Mesenchymal stem cell (in vitro differentiated cells and primary cell): Measurements from ENCODE around the gene PKD1L1.

Experiments
- DNase-seq: peaks from one replicate; pipeline ENCODE4 v3.0.0-alpha.2; 2013
- H2AFZ ChIP-seq: one replicate; pipeline ENCODE4 v1.6.1; 2013; ENCODE audit warnings: low read depth, mild to moderate bottlenecking, control low read depth, inconsistent platforms, low read length, moderate library complexity
- H2AK5ac ChIP-seq: 2 replicates; pipeline ENCODE4 v1.6.1; 2013; ENCODE audit warnings: low read length, moderate library complexity, mild to moderate bottlenecking, inconsistent platforms; ENCODE audit not compliant: severe bottlenecking
- H2BK120ac ChIP-seq: one replicate; pipeline ENCODE4 v1.6.1; 2013; ENCODE audit warnings: low read depth, mild to moderate bottlenecking, inconsistent platforms, low read length, moderate library complexity
- H2BK12ac ChIP-seq, 2 experiments: one replicate each; pipeline ENCODE4 v1.6.1; 2013; ENCODE audit warnings: inconsistent platforms in 2 of 2, low read length in 2 of 2, mild to moderate bottlenecking in 2 of 2, moderate library complexity in 2 of 2, control low read depth in 1 of 2
- H2BK15ac ChIP-seq: one replicate; pipeline ENCODE4 v1.6.1; 2013; ENCODE audit warnings: mild to moderate bottlenecking, low read depth, inconsistent platforms; ENCODE audit not compliant: poor library complexity, severe bottlenecking
- H2BK5ac ChIP-seq: 2 replicates; pipeline ENCODE4 v1.6.1; 2013; ENCODE audit warnings: low read depth, mild to moderate bottlenecking, low read length, control low read depth, inconsistent platforms; ENCODE audit not compliant: poor library complexity, severe bottlenecking
- H3K14ac ChIP-seq, 2 experiments: one replicate each; pipeline ENCODE4 v1.6.1; 2013; ENCODE audit warnings: inconsistent platforms in 2 of 2, low read length in 2 of 2, control low read depth in 1 of 2, mild to moderate bottlenecking in 1 of 2, moderate library complexity in 1 of 2
- H3K18ac ChIP-seq, 2 experiments: one replicate each; pipeline ENCODE4 v1.6.1; 2013; ENCODE audit warnings: inconsistent platforms in 2 of 2, low read length in 2 of 2, control low read depth in 1 of 2, low read depth in 1 of 2, mild to moderate bottlenecking in 1 of 2
- H3K23ac ChIP-seq, 2 experiments: one replicate each; pipeline ENCODE4 v1.6.1; 2013; ENCODE audit warnings: inconsistent platforms in 2 of 2, low read length in 2 of 2, mild to moderate bottlenecking in 2 of 2, moderate library complexity in 2 of 2, control low read depth in 1 of 2
- H3K27ac ChIP-seq: 2 replicates; pipeline ENCODE4 v1.5.1; 2013; ENCODE audit warnings: mild to moderate bottlenecking, moderate library complexity, low read length, control low read depth, inconsistent platforms; ENCODE audit not compliant: poor library complexity, severe bottlenecking
- H3K27me3 ChIP-seq, 2 experiments: 2 replicates each; pipeline versions ENCODE4 v1.6.1 to v1.7.0; 2013; ENCODE audit warnings: low read length in 2 of 2, mild to moderate bottlenecking in 2 of 2, moderate library complexity in 2 of 2, control low read depth in 1 of 2, inconsistent platforms in 1 of 2; ENCODE audit not compliant: control insufficient read depth in 1 of 2, insufficient read depth in 1 of 2
- H3K36me3 ChIP-seq, 2 experiments: 2 replicates each; pipeline versions ENCODE4 v1.6.1 to v1.7.0; 2013; ENCODE audit warnings: low read length in 2 of 2, control low read depth in 1 of 2, inconsistent platforms in 1 of 2, low read depth in 1 of 2, mild to moderate bottlenecking in 1 of 2; ENCODE audit not compliant: insufficient read depth in 2 of 2, control insufficient read depth in 1 of 2
- H3K4ac ChIP-seq, 2 experiments: one replicate each; pipeline ENCODE4 v1.6.1; 2013; ENCODE audit warnings: inconsistent platforms in 2 of 2, low read length in 2 of 2, mild to moderate bottlenecking in 2 of 2, moderate library complexity in 2 of 2, control low read depth in 1 of 2, low read depth in 1 of 2
- H3K4me1 ChIP-seq: 2 replicates; pipeline ENCODE4 v1.6.1; 2013; ENCODE audit warnings: low read depth, low read length, control low read depth; ENCODE audit not compliant: control insufficient read depth, insufficient read depth
- H3K4me2 ChIP-seq: 2 replicates; pipeline ENCODE4 v1.6.1; 2013; ENCODE audit warnings: low read length, mild to moderate bottlenecking, inconsistent platforms; ENCODE audit not compliant: poor library complexity, severe bottlenecking
- H3K4me3 ChIP-seq, 2 experiments: 2 replicates each; pipeline versions ENCODE4 v1.5.1 to v1.7.0; 2013; ENCODE audit warnings: low read length in 2 of 2, mild to moderate bottlenecking in 2 of 2, control low read depth in 1 of 2, low read depth in 1 of 2; ENCODE audit not compliant: insufficient read depth in 1 of 2
- H3K79me1 ChIP-seq: replicated peaks from 2 replicates; pipeline ENCODE4 v1.6.1; 2013; ENCODE audit warnings: mild to moderate bottlenecking, control low read depth, low read length, inconsistent platforms; ENCODE audit not compliant: poor library complexity, severe bottlenecking
- H3K9ac ChIP-seq: 2 replicates; pipeline ENCODE4 v1.7.0; 2013; ENCODE audit warnings: mild to moderate bottlenecking, low read length, moderate library complexity
- H3K9me3 ChIP-seq: 2 replicates; pipeline ENCODE4 v1.7.0; 2013; ENCODE audit warnings: mild to moderate bottlenecking, low read length; ENCODE audit not compliant: control insufficient read depth
- H4K8ac ChIP-seq: one replicate; pipeline ENCODE4 v1.6.1; 2013; ENCODE audit warnings: inconsistent platforms, mild to moderate bottlenecking, low read length, moderate library complexity
- H4K91ac ChIP-seq: one replicate; pipeline ENCODE4 v1.6.1; 2013; ENCODE audit warnings: mild to moderate bottlenecking, low read length, inconsistent platforms
- WGBS: methylation state at CpG from one replicate; pipeline ENCODE4 v1.1.7; 2013; ENCODE audit warnings: mixed read lengths; 5-methylcytosine and 5-hydroxymethylcytosine counted together

PKD1L1 gene

DNA sequence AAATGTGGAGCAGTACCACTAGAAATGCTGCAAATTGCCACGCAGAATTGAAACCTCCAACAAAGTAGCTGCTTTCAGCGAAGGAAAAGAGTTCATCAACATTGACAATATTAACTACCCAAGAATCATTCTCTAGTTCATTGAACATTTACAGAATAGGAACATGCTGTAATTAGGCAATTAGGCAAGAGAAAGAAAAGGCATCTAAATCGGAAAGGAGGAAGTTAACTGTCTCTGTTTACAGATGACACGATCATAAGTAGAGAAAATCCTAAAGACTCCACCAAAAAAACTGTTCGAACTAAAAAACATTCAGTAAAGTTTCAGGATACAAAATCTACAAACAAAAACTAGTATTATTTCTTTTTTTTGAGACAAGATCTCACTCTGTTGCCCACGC, 8.9 kb upstream of the PKD1L1 start:
- no peak overlapping the region for H3K14ac ChIP-seq
- H3K4ac ChIP-seq: no peak overlapping the region
- H2BK5ac ChIP-seq: no peak overlapping the region
- 86% methylated on average over 6 of the region's 6 CpGs for WGBS
- H3K4me2 ChIP-seq: no peak overlapping the region
- DNase-seq: no peak
- H2BK15ac ChIP-seq: no peak overlapping the region
- no peak overlapping the region for H3K18ac ChIP-seq
- no peak overlapping the region for H3K27ac ChIP-seq
- no peak overlapping the region for H2BK12ac ChIP-seq
- peaks cover 7% of the 10 kb centered on the region for H3K4me1 ChIP-seq
- no peaks in the 10 kb centered on the region for H3K27me3 ChIP-seq
- H4K91ac ChIP-seq: no peak overlapping the region
- H2AK5ac ChIP-seq: no peak overlapping the region
- no peak overlapping the region for H3K23ac ChIP-seq
- no peak overlapping the region for H3K4me3 ChIP-seq
- no peaks in the 10 kb centered on the region for H3K9me3 ChIP-seq
- no peak overlapping the region for H3K9ac ChIP-seq
- peaks cover 11 to 56% of the 10 kb centered on the region in 2 experiments for H3K36me3 ChIP-seq
- H3K79me1 ChIP-seq: peaks cover 11% of the 10 kb centered on the region
- no peak overlapping the region for H2AFZ ChIP-seq
- H4K8ac ChIP-seq: no peak overlapping the region
- no peak overlapping the region for H2BK120ac ChIP-seq

- Histone ChIP-seq H2BK5ac (no peak overlapping the region), H3K18ac (no peak overlapping the region), H3K4me2 (no peak overlapping the region), H3K14ac (no peak overlapping the region), H3K9ac (no peak overlapping the region), H2BK120ac (no peak overlapping the region), H3K36me3 (peaks cover 4 to 46% of the 10 kb centered on the region in 2 experiments), H3K27ac (no peak overlapping the region), H3K4me3 (no peak overlapping the region), H3K79me1 (peaks cover 9% of the 10 kb centered on the region), H2AFZ (no peak overlapping the region), H2BK15ac (no peak overlapping the region), H3K9me3 (no peaks in the 10 kb centered on the region), H3K4ac (no peak overlapping the region), H3K27me3 (no peaks in the 10 kb centered on the region), H2BK12ac (no peak overlapping the region), H3K4me1 (peaks cover 6% of the 10 kb centered on the region), H4K8ac (peak overlapping the region; percentile 20), H2AK5ac (peak overlapping the region; percentile 10), H4K91ac (no peak overlapping the region), H3K23ac (no peak overlapping the region)
- WGBS: 97% methylated on average over 6 of the region's 6 CpGs
- DNase-seq: no peak
These were observed 8.0 kb upstream of the PKD1L1 start for GRCh38 chr7:47956220-47956619.

GRCh38 chr7:47954231-47954911, 6.1 kb upstream of the PKD1L1 start:
- Histone ChIP-seq H2BK5ac (no peak overlapping the region), H4K91ac (no peak overlapping the region)
- 68% methylated on average over 4 of the region's 4 CpGs for WGBS

DNA sequence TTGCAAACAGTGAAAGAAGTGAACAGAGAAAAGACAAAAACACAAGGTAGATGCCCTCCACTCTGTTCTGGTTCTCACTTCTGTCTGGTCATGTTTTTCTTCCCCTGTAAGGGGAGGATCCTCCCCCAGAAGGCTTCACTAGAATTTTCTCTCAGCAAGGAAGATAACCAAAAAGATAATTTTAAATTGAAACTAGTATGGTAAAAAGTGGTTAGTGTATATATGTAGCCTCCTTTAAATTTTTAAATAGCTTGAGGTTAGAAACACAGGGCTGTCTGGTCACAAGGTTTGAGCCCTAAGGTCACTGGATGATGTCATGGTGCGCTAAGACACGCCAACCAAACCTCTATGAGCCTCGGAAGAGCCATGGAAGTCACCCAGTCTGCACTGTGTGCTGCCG, 5.6 kb upstream of the PKD1L1 start:
- Histone ChIP-seq H3K14ac (no peak overlapping the region), H2BK15ac (no peak overlapping the region), H2BK5ac (no peak overlapping the region), H3K9me3 (no peaks in the 10 kb centered on the region), H3K27me3 (no peaks in the 10 kb centered on the region), H3K27ac (no peak overlapping the region), H2AK5ac (no peak overlapping the region), H3K4me1 (peaks cover 10% of the 10 kb centered on the region), H2BK120ac (no peak overlapping the region), H3K79me1 (peaks cover 9% of the 10 kb centered on the region), H3K4me3 (no peak overlapping the region), H4K91ac (no peak overlapping the region), H4K8ac (no peak overlapping the region), H3K4ac (no peak overlapping the region), H3K23ac (no peak overlapping the region), H3K36me3 (peaks cover 4 to 40% of the 10 kb centered on the region in 2 experiments), H2BK12ac (no peak overlapping the region), H3K9ac (no peak overlapping the region), H3K4me2 (no peak overlapping the region), H3K18ac (no peak overlapping the region), H2AFZ (no peak overlapping the region)
- 87% methylated on average over 4 of the region's 4 CpGs for WGBS
- DNase-seq: no peak

More at GRCh38 chr7:47954231-47954911, 6.1 kb upstream of the PKD1L1 start:
- H3K23ac ChIP-seq: no peak overlapping the region
- H3K4ac ChIP-seq: no peak overlapping the region
- H3K36me3 ChIP-seq: peaks cover 4 to 40% of the 10 kb centered on the region in 2 experiments
- no peak overlapping the region for H2AFZ ChIP-seq
- no peaks in the 10 kb centered on the region for H3K9me3 ChIP-seq
- H4K8ac ChIP-seq: no peak overlapping the region
- H3K4me2 ChIP-seq: no peak overlapping the region
- H3K27me3 ChIP-seq: no peaks in the 10 kb centered on the region
- H3K14ac ChIP-seq: no peak overlapping the region
- no peak overlapping the region for H2BK12ac ChIP-seq
- H3K4me3 ChIP-seq: no peak overlapping the region
- H3K18ac ChIP-seq: no peak overlapping the region
- H3K4me1 ChIP-seq: peaks cover 10% of the 10 kb centered on the region
- peaks cover 9% of the 10 kb centered on the region for H3K79me1 ChIP-seq
- no peak overlapping the region for H2BK15ac ChIP-seq
- peak overlapping the region; percentile 3 for H3K27ac ChIP-seq
- H2BK120ac ChIP-seq: no peak overlapping the region
- peak; percentile 30 for DNase-seq
- no peak overlapping the region for H2AK5ac ChIP-seq
- H3K9ac ChIP-seq: no peak overlapping the region
